Activated CD4-positive, alpha-beta T cell treated with anti-CD3 and anti-CD28 coated beads for 36 hours (primary cell): Measurements from ENCODE around the gene NFIX. TPM values are rescaled to one million over a fixed set of nuclear protein-coding genes. Genes with fewer than 3 reads are reported as not detected.

ENCODE experiments used
- ATAC-seq: fragments of 200-7000 bp; cut with Tn5 transposase; one replicate; pipeline ENCODE4 v1.10.0; 2021; ENCODE audit warnings: mild to moderate bottlenecking, moderate library complexity
- CTCF ChIA-PET: fragments of 350-600 bp; sonication (Branson Sonifier 250); formaldehyde crosslinking; loops from one replicate; lab custom pipeline; 2021; ENCODE audit warnings: antibody characterized with exemption; lab: Charles Lee
- POLR2A ChIA-PET: fragments of 350-600 bp; sonication (Branson Sonifier 250); formaldehyde crosslinking; loops from one replicate; lab custom pipeline; 2021; ENCODE audit warnings: antibody characterized with exemption, inconsistent platforms; lab: Charles Lee
- DNase-seq: peaks from one replicate; pipeline ENCODE4 v3.0.0-alpha.2; 2020
- H3K27ac Mint-ChIP-seq: one replicate; pipeline ENCODE4 v1.8.0; 2021; ENCODE audit warnings: mixed read lengths
- H3K27me3 Mint-ChIP-seq: one replicate; pipeline ENCODE4 v1.8.0; 2021; ENCODE audit warnings: mixed read lengths
- H3K36me3 Mint-ChIP-seq: one replicate; pipeline ENCODE4 v1.8.0; 2021; ENCODE audit warnings: low read depth, mixed read lengths
- H3K4me1 Mint-ChIP-seq: one replicate; pipeline ENCODE4 v1.8.0; 2021; ENCODE audit warnings: mixed read lengths
- H3K4me3 Mint-ChIP-seq: one replicate; pipeline ENCODE4 v1.8.0; 2021; ENCODE audit warnings: mild to moderate bottlenecking, moderate library complexity, mixed read lengths
- H3K9me3 Mint-ChIP-seq: one replicate; pipeline ENCODE4 v1.8.0; 2021; ENCODE audit warnings: low read depth, mixed read lengths
- intact Hi-C, 2 experiments: fragments of 100-400 bp; cut with DNase I in 1 of 2; cut with micrococcal nuclease in 1 of 2; formaldehyde crosslinking; loops; one replicate each; pipeline versions ENCODE4 v1.14.2 to v1.15.1; 2022 to 2024; cut with DNase I, micrococcal nuclease
- total RNA-seq, 2 experiments: library from RNA; stranded (reverse); gene quantifications; one replicate each; pipeline ENCODE4 v1.2.3, GENCODE V29; 2021

The NFIX gene
- total RNA-seq, 2 experiments from 2014 or later: 4.3 to 4.8 TPM

DNA sequence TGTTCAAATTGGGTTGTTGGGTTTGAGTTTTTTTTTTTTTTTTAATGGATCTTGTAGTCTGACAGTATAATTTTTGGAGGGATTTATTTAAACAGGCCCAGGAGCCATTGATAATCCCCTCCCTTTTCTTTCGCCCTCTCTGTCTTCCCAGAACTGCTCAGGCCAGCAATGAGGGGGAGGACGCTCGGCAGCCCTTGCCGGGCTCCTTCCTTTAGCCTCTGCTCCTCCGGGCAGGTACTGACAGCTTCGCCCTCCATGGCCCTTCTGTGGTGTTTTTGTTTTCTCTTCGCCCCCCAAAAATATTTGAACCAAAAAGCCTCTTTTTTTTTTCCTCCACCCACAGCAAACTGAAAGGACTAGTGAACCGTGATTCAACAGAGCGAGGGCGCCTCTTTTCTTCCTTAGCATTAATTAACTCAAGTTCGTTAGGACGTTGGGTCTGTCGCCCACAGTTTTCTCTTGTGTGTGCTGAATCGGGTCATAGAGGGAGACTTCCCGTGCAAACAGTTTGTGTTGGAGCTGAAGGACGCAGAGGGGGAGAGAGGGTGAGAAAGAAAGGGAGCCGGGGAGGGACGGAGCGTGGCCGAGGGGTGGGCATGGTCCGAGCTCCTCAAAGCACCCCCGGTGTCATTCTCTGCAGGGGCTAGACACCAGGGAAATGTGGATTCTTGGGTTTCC is 21.5 kb downstream of the NFIX start:
- DNase-seq: no peak
- peaks cover 51% of the 10 kb centered on the region for H3K27me3 Mint-ChIP-seq
- CTCF ChIA-PET: interaction anchor here (0.7 to 1.2 kb wide), 2 partner anchors 10 to 17 kb away, joined by 3 read pairs; no protein-coding TSS in a partner anchor

DNA sequence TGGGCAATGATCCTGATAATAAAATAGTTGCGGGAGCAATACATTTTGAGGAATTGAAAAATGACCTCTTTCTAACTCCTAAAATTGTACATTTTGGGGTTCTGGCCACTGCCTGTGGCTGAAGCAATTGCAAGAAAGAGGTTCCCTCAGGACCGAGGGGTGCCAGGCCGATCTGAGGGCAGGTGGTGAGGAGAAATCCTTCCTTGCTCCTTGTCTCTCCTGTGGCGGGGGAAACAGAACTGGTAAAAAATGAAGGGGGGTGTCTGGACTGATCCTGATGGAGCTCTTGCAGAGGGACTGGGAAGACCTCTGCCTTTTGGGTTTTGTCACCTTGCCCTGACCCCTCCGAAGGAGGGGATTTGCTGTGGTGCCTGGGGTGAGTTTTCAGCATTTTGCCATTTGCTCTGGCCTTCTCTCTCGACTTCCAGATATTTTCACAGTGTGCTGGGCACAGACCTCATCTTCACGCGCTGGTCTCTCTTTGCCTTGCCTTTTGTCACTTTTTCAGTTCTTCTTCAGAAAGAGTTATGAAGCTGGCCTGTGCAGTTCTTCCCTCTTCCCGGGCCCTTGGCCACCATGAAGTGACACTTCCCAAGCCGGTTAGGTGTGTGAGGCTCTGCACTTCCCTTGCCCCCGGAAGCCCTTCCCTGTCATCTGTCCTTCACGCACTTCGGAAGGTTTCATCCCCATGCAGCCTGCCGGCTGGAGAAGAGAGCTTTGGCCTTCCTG is 22.2 kb downstream of the NFIX start:
- ATAC-seq (no peak), DNase-seq (no peak)
- ChIA-PET CTCF (interaction anchor here (0.6 to 1.1 kb wide), 3 partner anchors 17 to 77 kb away, joined by 3 to 4 read pairs (median 3); no protein-coding TSS in a partner anchor), POLR2A (no interaction called here)
- Mint-ChIP-seq H3K27ac (no peak overlapping the region), H3K9me3 (no peaks in the 10 kb centered on the region), H3K27me3 (peaks cover 50% of the 10 kb centered on the region), H3K4me1 (peaks cover 18% of the 10 kb centered on the region), H3K4me3 (no peak overlapping the region), H3K36me3 (peaks cover 2% of the 10 kb centered on the region)
- intact Hi-C loops: no loop called here

More for the DNA sequence above, 21.5 kb downstream of the NFIX start:
- ATAC-seq: no peak
- Mint-ChIP-seq H3K36me3 (peaks cover 2% of the 10 kb centered on the region), H3K27ac (no peak overlapping the region), H3K4me3 (no peak overlapping the region), H3K4me1 (peaks cover 18% of the 10 kb centered on the region), H3K9me3 (no peaks in the 10 kb centered on the region)
- intact Hi-C loops: no loop called here
- POLR2A ChIA-PET: no interaction called here

DNA sequence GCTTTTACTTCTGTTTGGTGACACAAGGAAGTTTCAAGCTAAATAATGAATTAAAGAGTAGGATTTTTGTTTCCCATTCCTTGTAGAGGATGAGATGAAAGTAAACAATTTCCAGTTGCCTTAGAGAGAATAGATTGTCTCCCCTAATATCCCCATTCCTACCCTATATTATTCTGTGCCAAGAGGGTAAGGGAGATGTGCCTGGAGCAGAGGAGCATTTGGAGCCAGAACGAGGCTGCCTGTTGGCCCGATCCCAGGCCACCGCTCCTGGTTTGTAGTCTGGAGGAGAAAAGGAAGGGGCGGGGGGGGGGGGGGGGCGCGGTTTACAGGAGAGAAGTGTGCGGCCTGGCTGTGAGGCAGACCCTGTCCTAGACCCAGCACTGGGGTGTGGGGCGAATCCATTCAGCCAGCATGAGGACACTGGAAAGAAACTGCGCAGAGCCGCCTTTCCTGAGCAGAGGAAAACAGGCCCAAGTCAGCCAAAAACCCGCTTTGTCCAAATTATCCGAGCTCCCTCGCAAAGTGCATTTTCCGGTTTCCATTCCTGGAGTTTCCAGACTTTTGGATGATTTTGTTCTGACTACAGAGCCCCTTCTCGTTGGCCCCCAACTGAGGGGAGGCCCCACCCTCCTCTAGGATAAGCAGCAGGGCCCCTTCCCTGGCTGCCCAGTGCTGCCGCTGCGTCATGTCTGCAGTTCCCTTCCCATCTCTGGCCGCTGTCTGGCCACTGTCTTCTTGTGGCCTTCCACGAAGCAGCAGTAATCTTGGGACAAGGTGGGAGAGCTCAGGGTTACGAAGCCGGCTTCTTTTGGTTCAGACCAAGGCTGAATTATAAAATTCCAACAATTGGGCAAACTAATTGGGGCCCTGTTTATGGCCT is 23.0 kb downstream of the NFIX start:
- H3K9me3 Mint-ChIP-seq: no peaks in the 10 kb centered on the region
- peaks cover 48% of the 10 kb centered on the region for H3K27me3 Mint-ChIP-seq
- no peaks in the 10 kb centered on the region for H3K36me3 Mint-ChIP-seq
- H3K27ac Mint-ChIP-seq: no peak overlapping the region
- DNase-seq (no peak), ATAC-seq (no peak)
- intact Hi-C loops: no loop called here
- POLR2A ChIA-PET: no interaction called here
- no peak overlapping the region for H3K4me3 Mint-ChIP-seq
- CTCF ChIA-PET: interaction anchor here (0.6 to 1.1 kb wide), 2 partner anchors 53 to 77 kb away, joined by 3 to 4 read pairs; no protein-coding TSS in a partner anchor
- H3K4me1 Mint-ChIP-seq: peaks cover 16% of the 10 kb centered on the region

DNA sequence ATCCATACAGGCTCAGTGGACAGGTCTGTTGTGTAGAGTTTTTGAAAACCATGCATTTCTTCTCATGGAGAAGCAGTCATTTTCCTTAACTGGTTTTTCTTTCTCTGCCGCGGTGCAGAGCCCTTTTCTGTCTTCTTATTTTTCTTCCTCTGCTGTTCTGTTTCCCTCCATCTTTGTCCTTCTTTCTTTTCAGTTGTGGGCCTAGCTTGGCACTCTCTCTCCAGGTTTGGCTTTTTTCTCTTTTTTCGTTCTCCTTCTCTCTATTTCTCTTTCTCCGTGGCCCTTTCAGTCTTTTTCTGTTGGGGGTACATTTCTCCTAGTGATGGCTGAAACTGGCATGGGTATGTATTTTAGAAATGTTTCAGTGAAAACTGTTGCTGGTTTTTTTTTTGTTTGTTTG is 24.1 kb downstream of the NFIX start:
- DNase-seq (no peak), ATAC-seq (no peak)
- intact Hi-C loops: no loop called here
- Mint-ChIP-seq H3K4me1 (peaks cover 15% of the 10 kb centered on the region), H3K4me3 (no peak overlapping the region), H3K9me3 (no peaks in the 10 kb centered on the region), H3K27me3 (peaks cover 45% of the 10 kb centered on the region), H3K27ac (no peak overlapping the region), H3K36me3 (peaks cover under 1% of the 10 kb centered on the region)
- CTCF ChIA-PET: no interaction called here
- POLR2A ChIA-PET: no interaction called here

DNA sequence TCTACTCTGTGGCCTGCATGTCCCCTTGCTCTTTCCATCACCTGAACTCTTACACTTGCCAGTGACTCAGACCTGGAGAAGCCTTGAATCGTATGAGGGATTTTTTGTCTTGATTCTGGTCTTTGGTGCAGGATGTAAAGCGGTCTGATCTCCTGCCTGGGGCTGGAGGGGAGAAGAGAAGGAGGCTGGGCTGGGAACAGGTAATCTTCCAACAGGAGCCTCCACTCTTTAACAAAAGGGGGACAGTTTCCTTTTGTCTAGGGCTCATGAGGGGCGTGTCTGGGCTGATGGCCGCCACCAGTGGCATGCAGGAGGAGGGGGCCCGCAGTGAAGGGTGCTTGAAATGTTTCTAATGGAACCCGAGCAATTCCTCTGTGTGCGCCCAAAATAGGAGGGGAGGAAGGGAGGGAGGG is 24.7 kb downstream of the NFIX start:
- Mint-ChIP-seq H3K36me3 (peaks cover 4% of the 10 kb centered on the region), H3K27me3 (peaks cover 44% of the 10 kb centered on the region), H3K27ac (no peak overlapping the region), H3K9me3 (no peaks in the 10 kb centered on the region), H3K4me1 (peaks cover 18% of the 10 kb centered on the region), H3K4me3 (no peak overlapping the region)
- intact Hi-C loops: no loop called here
- ChIA-PET CTCF (no interaction called here), POLR2A (no interaction called here)
- no peak for ATAC-seq
- no peak for DNase-seq

DNA sequence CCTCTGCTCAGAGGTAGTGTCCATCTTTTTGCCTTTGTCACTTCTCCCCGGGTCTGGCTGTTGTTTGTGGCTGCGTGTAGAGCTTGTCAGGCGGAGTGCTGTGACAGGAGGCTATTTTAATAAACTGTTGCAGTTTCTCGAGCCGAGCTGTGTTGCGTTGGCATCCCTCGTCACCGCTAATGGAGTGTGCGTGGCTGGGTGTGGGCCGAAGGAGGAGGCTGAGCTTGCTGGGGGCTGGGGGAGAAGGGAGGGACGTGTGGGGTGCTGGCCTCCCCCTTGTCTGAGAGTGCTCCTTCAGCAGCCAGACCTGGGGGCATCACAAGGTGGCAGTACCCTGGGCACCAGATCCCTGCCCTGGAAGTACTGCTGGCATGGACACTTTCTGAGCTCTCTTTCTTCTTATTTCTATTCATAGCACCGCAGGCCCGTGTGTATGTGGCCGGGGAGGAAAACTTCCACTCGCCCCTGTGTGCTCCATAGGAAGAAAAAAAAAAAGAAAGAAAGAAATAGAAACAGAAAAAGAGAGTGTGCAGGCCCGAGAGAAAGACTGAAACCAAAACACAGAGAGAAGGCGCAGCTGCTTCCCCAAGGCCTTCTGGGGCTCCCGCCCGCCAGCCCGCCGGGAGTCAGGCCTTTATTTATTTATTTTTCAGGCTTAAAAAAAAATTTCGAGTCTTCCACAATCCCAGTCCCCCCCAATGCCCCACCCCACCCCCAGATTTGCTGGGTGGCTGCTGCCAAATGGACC is 27.0 kb downstream of the NFIX start:
- intact Hi-C loops: no loop called here
- ChIA-PET CTCF (interaction anchor here (1.0 to 1.8 kb wide), 6 partner anchors 10 to 68 kb away, joined by 3 to 10 read pairs (median 4); no protein-coding TSS in a partner anchor), POLR2A (no interaction called here)
- Mint-ChIP-seq H3K4me1 (peaks cover 18% of the 10 kb centered on the region), H3K9me3 (no peaks in the 10 kb centered on the region), H3K4me3 (no peak overlapping the region), H3K27me3 (peaks cover 35% of the 10 kb centered on the region), H3K27ac (no peak overlapping the region), H3K36me3 (peaks cover 8% of the 10 kb centered on the region)
- DNase-seq (peak; percentile 20), ATAC-seq (no peak)

DNA sequence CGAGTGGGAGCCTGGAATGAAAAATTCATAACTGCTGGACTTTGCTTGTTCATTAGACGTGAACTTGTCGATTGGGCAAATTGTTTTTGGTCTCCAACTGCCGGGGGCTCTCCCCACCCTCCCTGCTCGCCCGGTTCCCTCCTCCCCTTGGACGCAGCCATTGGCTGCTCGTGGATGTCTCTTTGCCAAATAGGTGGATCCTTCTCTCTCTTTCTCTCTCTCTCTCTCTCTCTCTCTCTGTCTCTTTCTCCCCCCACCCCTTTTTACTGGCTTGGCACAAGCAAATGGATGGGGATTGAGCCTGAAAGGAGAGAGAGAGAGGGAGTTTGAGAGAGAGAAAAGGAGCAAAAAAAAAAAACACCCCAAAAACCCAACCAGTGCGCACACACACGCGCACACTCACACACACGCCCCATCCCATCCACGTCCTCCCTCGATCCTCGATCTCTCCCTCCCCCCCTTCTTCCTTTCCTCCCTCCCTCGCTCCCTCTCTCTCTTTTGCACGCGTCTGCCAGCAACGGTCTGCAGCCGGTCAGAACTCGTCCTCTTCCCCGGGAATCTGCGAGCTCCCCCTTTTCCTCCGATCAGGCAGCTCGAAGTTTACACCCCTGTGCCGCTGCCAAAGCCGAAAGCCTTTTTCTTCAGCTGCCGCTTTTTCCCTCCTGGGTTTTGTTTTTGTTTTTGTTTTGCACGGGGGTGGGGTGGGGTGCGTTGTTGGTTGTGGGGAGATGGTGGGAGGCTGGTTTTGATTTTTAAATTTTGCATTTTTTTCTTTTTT is 27.8 kb downstream of the NFIX start:
- intact Hi-C loops: no loop called here
- POLR2A ChIA-PET: interaction anchor here (0.6 to 0.7 kb wide), 2 partner anchors 38 to 194 kb away, joined by 3 read pairs; no protein-coding TSS in a partner anchor
- H3K36me3 Mint-ChIP-seq: peaks cover 8% of the 10 kb centered on the region
- DNase-seq: peak; percentile 35
- H3K27me3 Mint-ChIP-seq: peaks cover 31% of the 10 kb centered on the region
- peaks cover 18% of the 10 kb centered on the region for H3K4me1 Mint-ChIP-seq
- no peaks in the 10 kb centered on the region for H3K9me3 Mint-ChIP-seq
- CTCF ChIA-PET: interaction anchor here (1.5 to 1.8 kb wide), 2 partner anchors 38 to 46 kb away, joined by 4 to 6 read pairs; no protein-coding TSS in a partner anchor
- peak; percentile 53 for ATAC-seq
- no peak overlapping the region for H3K27ac Mint-ChIP-seq
- H3K4me3 Mint-ChIP-seq: peak overlapping the region; percentile 55

DNA sequence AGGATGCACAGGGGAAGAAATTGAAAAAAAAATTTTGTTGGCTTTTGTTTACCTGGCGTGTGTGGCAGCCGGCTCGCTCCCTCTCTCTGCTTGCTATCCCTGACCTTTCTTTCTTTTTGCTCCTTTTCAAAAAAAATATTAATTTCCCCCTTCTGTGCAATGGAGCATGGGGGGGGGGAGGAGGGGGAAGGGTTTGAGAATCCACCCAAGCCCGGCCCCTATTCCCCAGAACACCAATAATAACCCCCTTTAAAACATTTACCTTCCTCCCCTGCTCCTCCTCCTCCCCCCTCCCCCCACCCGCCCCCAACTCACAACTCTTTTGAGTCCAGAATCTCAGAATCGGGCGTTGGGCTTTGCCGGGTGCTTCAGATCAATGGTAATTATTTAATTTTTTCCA is 28.4 kb downstream of the NFIX start:
- H3K9me3 Mint-ChIP-seq: no peaks in the 10 kb centered on the region
- peaks cover 18% of the 10 kb centered on the region for H3K4me1 Mint-ChIP-seq
- H3K4me3 Mint-ChIP-seq: peak overlapping the region; percentile 55
- DNase-seq (no peak), ATAC-seq (no peak)
- H3K27me3 Mint-ChIP-seq: peaks cover 31% of the 10 kb centered on the region
- H3K36me3 Mint-ChIP-seq: peaks cover 8% of the 10 kb centered on the region
- CTCF ChIA-PET: interaction anchor here (1.5 to 1.8 kb wide), 2 partner anchors 37 to 46 kb away, joined by 4 to 6 read pairs; no protein-coding TSS in a partner anchor
- intact Hi-C loops: no loop called here
- POLR2A ChIA-PET: interaction anchor here (0.6 to 0.7 kb wide), 2 partner anchors 38 to 194 kb away, joined by 3 read pairs; no protein-coding TSS in a partner anchor
- H3K27ac Mint-ChIP-seq: no peak overlapping the region

DNA sequence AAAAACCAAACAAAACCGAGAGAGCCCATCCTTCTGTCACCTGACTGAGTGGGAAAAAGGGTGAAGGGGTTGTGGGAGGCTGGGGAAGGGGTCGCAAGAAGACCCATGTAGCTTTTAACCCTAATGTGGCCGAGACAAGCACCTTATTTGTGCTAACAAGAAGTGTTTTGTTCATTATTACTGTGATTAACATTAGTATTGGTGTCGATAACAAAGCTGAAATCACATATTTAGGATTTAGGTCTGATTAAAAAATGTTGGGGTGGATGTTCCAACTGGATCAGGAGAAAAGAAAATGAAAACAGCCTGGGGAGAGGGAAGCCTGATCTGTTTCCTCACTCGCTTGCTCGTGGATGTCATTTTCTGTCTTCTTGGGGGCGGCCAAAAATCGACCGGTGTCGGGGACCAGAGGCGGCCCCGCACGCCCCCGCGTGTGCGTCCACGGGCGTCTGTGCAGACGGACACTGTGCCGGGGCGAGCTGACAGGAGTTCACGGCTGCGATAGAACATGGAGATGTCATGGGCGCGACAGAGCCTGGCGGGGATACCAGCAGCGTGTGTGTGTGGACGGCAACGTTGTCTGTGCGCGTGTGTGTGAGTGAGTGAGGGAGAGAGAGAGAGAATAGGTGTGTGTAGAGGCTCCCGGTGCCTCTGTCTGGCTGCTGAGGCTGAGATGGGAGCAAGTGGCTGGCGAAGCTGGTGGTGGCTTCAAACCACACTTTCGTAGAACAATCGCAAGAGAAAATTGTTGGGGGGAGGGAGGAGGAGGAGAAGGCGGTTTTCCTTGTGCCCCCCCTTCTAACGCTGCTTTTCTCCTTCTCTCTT is 29.1 kb downstream of the NFIX start:
- H3K27me3 Mint-ChIP-seq: peaks cover 31% of the 10 kb centered on the region
- ChIA-PET POLR2A (no interaction called here), CTCF (interaction anchor here (1.5 to 1.8 kb wide), 2 partner anchors 37 to 47 kb away, joined by 4 to 6 read pairs; no protein-coding TSS in a partner anchor)
- peak overlapping the region; percentile 22 for H3K4me3 Mint-ChIP-seq
- no peak overlapping the region for H3K27ac Mint-ChIP-seq
- H3K4me1 Mint-ChIP-seq: peaks cover 18% of the 10 kb centered on the region
- DNase-seq: peak; percentile 40
- ATAC-seq: peak; percentile 39
- H3K36me3 Mint-ChIP-seq: peaks cover 8% of the 10 kb centered on the region
- intact Hi-C loops: no loop called here
- no peaks in the 10 kb centered on the region for H3K9me3 Mint-ChIP-seq
